NCI-H2196 treated with DMSO at 0.1 percent for 48 hours (cell line): ENCODE results near the gene RPUSD1.
"Not testable (repeated sequence)": the region's sequence is repeated elsewhere in the genome, so short reads cannot be mapped to it uniquely, and the experiment has no call there.

Experiments
- DNase-seq: peaks from one replicate; lab custom pipeline; 2025; ENCODE audit not compliant: unreplicated experiment; lab: John Stamatoyannopoulos, UW

The RPUSD1 gene

GRCh38 chr16:768428-768827, 19.8 kb downstream of the RPUSD1 start:
- DNase-seq: no peak

GRCh38 chr16:767743-768235, 20.4 kb downstream of the RPUSD1 start:
- no peak for DNase-seq

GRCh38 chr16:766820-767640, 21.2 kb downstream of the RPUSD1 start:
- DNase-seq: no peak

- DNase-seq: no peak
Observed at GRCh38 chr16:766008-766819, 22.0 kb downstream of the RPUSD1 start.

- no peak for DNase-seq
Observed at GRCh38 chr16:765488-765865, 22.7 kb downstream of the RPUSD1 start.

GRCh38 chr16:764848-765487, 23.2 kb downstream of the RPUSD1 start:
- DNase-seq: no peak

GRCh38 chr16:764184-764750, 23.9 kb downstream of the RPUSD1 start:
- no peak for DNase-seq

GRCh38 chr16:763369-764183, 24.6 kb downstream of the RPUSD1 start:
- no peak for DNase-seq

- no peak for DNase-seq
Observed at GRCh38 chr16:762595-763268, 25.4 kb downstream of the RPUSD1 start.

GRCh38 chr16:761625-762513, 26.3 kb downstream of the RPUSD1 start:
- no peak for DNase-seq

GRCh38 chr16:760545-761343, 27.4 kb downstream of the RPUSD1 start, which contains the start of gene MSLN:
Gene MSLN (plus strand): TSS chr16:760734. CDS start chr16:762681, 1,947 bp downstream.
- DNase-seq: no peak

GRCh38 chr16:760065-760464, 28.1 kb downstream of the RPUSD1 start:
- no peak for DNase-seq

- DNase-seq: no peak
Observed at GRCh38 chr16:759110-759910, 28.9 kb downstream of the RPUSD1 start.

GRCh38 chr16:756428-756827, 31.8 kb downstream of the RPUSD1 start:
- DNase-seq: no peak

- no peak for DNase-seq
Observed at GRCh38 chr16:754656-755055, 33.5 kb downstream of the RPUSD1 start.

GRCh38 chr16:754121-754607, 34.0 kb downstream of the RPUSD1 start:
- not testable (repeated sequence) for DNase-seq

- DNase-seq: no peak
Observed at GRCh38 chr16:752007-752312, 36.2 kb downstream of the RPUSD1 start.
